ENCODE measurements around the gene UBE4B. TPM values are rescaled to one million over a fixed set of nuclear protein-coding genes. Genes with fewer than 3 reads are reported as not detected.
"Not testable (repeated sequence)": the region's sequence is repeated elsewhere in the genome, so short reads cannot be mapped to it uniquely, and the experiment has no call there.

Gene UBE4B
- total RNA-seq, 2 donors from 2014 or later: 62.7 to 73.3 TPM

- Histone ChIP-seq H3K9me3 (ENCODE audit: control insufficient read depth, low read length) (no peaks in the 10 kb centered on the region), H3K9ac (ENCODE audit: extremely low read depth, low read length, poor library complexity, severe bottlenecking) (no peak overlapping the region), H3K27ac (ENCODE audit: low read depth, low read length) (no peak overlapping the region), H3K4me1 (ENCODE audit: control insufficient read depth, insufficient read depth, low read length) (peaks cover 5% of the 10 kb centered on the region), H3K27me3 (ENCODE audit: control insufficient read depth, insufficient read depth, low read length, poor library complexity, severe bottlenecking) (no peaks in the 10 kb centered on the region), H3K4me3 (ENCODE audit: low read length) (no peak overlapping the region), H3K36me3 (ENCODE audit: control insufficient read depth, insufficient read depth, low read length) (no peaks in the 10 kb centered on the region)
- Mint-ChIP-seq H3K9me3 (no peaks in the 10 kb centered on the region), H3K27ac (no peak overlapping the region), H3K27me3 (ENCODE audit: insufficient read depth) (no peaks in the 10 kb centered on the region), H3K4me3 (no peak overlapping the region), H3K36me3 (ENCODE audit: low read depth) (no peaks in the 10 kb centered on the region), H3K4me1 (peaks cover 23% of the 10 kb centered on the region)
- TF ChIP-seq CTCF (conservative IDR thresholded peaks at IDR 0.05): no peak
- no peak for DNase-seq
- 96 to 98% methylated on average over 7 of the region's 7 CpGs for WGBS, 2 experiments (ENCODE audit: insufficient coverage in 1 of 2, insufficient read length in 1 of 2)
Observed at GRCh38 chr1:10216090-10216749, 183.5 kb downstream of the UBE4B start.

- H3K36me3 Mint-ChIP-seq (ENCODE audit: low read depth): peaks cover 2% of the 10 kb centered on the region
- no peak overlapping the region for H3K9ac ChIP-seq (ENCODE audit: extremely low read depth, low read length, poor library complexity, severe bottlenecking)
- H3K9me3 Mint-ChIP-seq: no peaks in the 10 kb centered on the region
- H3K27ac ChIP-seq (ENCODE audit: low read depth, low read length): peak overlapping the region; percentile 10
- H3K4me1 Mint-ChIP-seq: peaks cover 12% of the 10 kb centered on the region
- peak overlapping the region; percentile 69 for H3K27ac Mint-ChIP-seq
- peaks cover 5% of the 10 kb centered on the region for H3K4me1 ChIP-seq (ENCODE audit: control insufficient read depth, insufficient read depth, low read length)
- H3K4me3 ChIP-seq (ENCODE audit: low read length): no peak overlapping the region
- no peaks in the 10 kb centered on the region for H3K36me3 ChIP-seq (ENCODE audit: control insufficient read depth, insufficient read depth, low read length)
- H3K27me3 Mint-ChIP-seq (ENCODE audit: insufficient read depth): no peaks in the 10 kb centered on the region
- TF ChIP-seq CTCF (conservative IDR thresholded peaks at IDR 0.05): no peak
- 94 to 99% methylated on average over 3 to 5 of the region's 5 CpGs for WGBS, 2 experiments (ENCODE audit: insufficient coverage in 1 of 2, insufficient read length in 1 of 2)
- no peak overlapping the region for H3K4me3 Mint-ChIP-seq
- H3K27me3 ChIP-seq (ENCODE audit: control insufficient read depth, insufficient read depth, low read length, poor library complexity, severe bottlenecking): no peaks in the 10 kb centered on the region
- DNase-seq: no peak
- H3K9me3 ChIP-seq (ENCODE audit: control insufficient read depth, low read length): no peaks in the 10 kb centered on the region
Observed at GRCh38 chr1:10217748-10218441, 185.1 kb downstream of the UBE4B start.

GRCh38 chr1:10220200-10220599, 187.4 kb downstream of the UBE4B start:
- peaks cover 2% of the 10 kb centered on the region for H3K4me1 Mint-ChIP-seq
- peaks cover 6% of the 10 kb centered on the region for H3K36me3 Mint-ChIP-seq (ENCODE audit: low read depth)
- Histone ChIP-seq H3K9ac (ENCODE audit: extremely low read depth, low read length, poor library complexity, severe bottlenecking) (no peak overlapping the region), H3K27me3 (ENCODE audit: control insufficient read depth, insufficient read depth, low read length, poor library complexity, severe bottlenecking) (no peaks in the 10 kb centered on the region), H3K27ac (ENCODE audit: low read depth, low read length) (no peak overlapping the region), H3K9me3 (ENCODE audit: control insufficient read depth, low read length) (peaks cover 8% of the 10 kb centered on the region), H3K36me3 (ENCODE audit: control insufficient read depth, insufficient read depth, low read length) (no peaks in the 10 kb centered on the region), H3K4me1 (ENCODE audit: control insufficient read depth, insufficient read depth, low read length) (no peaks in the 10 kb centered on the region), H3K4me3 (ENCODE audit: low read length) (no peak overlapping the region)
- no peak for DNase-seq
- H3K9me3 Mint-ChIP-seq: peaks cover 6% of the 10 kb centered on the region
- no peaks in the 10 kb centered on the region for H3K27me3 Mint-ChIP-seq (ENCODE audit: insufficient read depth)
- H3K4me3 Mint-ChIP-seq: no peak overlapping the region
- no peak for TF ChIP-seq CTCF (conservative IDR thresholded peaks at IDR 0.05)
- no peak overlapping the region for H3K27ac Mint-ChIP-seq

- H3K27ac ChIP-seq (ENCODE audit: low read depth, low read length); H3K27me3 Mint-ChIP-seq (ENCODE audit: insufficient read depth); H3K27ac Mint-ChIP-seq; H3K9me3 ChIP-seq (ENCODE audit: control insufficient read depth, low read length); H3K4me1 Mint-ChIP-seq; H3K4me3 Mint-ChIP-seq; DNase-seq; H3K9ac ChIP-seq (ENCODE audit: extremely low read depth, low read length, poor library complexity, severe bottlenecking); H3K36me3 Mint-ChIP-seq (ENCODE audit: low read depth); H3K4me1 ChIP-seq (ENCODE audit: control insufficient read depth, insufficient read depth, low read length); H3K27me3 ChIP-seq (ENCODE audit: control insufficient read depth, insufficient read depth, low read length, poor library complexity, severe bottlenecking); H3K9me3 Mint-ChIP-seq; H3K36me3 ChIP-seq (ENCODE audit: control insufficient read depth, insufficient read depth, low read length); H3K4me3 ChIP-seq (ENCODE audit: low read length): not testable (repeated sequence)
- WGBS, 2 experiments (ENCODE audit: insufficient coverage in 1 of 2, insufficient read length in 1 of 2): 88 to 94% methylated on average over 3 to 6 of the region's 6 CpGs
Observed at GRCh38 chr1:10220657-10221056, 187.9 kb downstream of the UBE4B start.
